NCI-H2196 treated with DMSO at 0.1 percent for 48 hours (cell line): ENCODE data around the gene EBF3.

Source experiments
- DNase-seq: peaks from one replicate; lab custom pipeline; 2025; ENCODE audit not compliant: unreplicated experiment; lab: John Stamatoyannopoulos, UW

EBF3 gene

DNA sequence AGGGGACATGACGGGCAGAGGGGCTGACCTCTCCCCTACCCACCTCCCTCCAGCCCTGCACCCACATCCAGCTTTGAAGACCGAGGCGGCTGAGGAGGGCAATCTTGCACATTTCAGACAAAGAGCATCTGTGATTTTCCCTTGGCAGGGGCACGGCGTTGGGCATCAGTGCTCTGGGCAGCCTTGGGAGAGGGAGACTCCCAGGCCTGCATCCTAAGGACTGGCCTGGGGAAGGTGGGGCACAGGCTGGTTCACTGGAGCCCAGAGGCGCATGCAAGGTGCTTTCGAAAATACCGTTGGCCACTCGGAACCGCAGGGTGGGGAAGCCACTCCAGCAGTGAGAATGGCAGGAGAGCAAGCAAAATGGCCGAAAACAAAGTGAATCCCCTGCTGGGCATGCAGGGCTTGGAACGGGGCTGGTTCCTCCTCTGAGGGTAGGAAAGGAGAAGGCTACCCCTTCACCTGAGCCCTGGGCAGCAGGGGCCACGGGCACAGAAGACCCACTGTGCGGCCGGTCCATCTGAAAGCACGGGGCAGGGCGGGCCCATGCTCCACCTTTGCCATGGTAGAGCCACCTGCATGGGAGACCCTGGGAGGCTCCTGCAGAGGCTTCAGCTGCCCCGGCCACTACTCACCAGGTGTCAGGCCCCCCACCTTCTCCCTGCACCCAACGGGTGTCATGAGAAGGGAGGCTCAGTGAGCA, 49.8 kb downstream of the EBF3 start:
- no peak for DNase-seq

DNA sequence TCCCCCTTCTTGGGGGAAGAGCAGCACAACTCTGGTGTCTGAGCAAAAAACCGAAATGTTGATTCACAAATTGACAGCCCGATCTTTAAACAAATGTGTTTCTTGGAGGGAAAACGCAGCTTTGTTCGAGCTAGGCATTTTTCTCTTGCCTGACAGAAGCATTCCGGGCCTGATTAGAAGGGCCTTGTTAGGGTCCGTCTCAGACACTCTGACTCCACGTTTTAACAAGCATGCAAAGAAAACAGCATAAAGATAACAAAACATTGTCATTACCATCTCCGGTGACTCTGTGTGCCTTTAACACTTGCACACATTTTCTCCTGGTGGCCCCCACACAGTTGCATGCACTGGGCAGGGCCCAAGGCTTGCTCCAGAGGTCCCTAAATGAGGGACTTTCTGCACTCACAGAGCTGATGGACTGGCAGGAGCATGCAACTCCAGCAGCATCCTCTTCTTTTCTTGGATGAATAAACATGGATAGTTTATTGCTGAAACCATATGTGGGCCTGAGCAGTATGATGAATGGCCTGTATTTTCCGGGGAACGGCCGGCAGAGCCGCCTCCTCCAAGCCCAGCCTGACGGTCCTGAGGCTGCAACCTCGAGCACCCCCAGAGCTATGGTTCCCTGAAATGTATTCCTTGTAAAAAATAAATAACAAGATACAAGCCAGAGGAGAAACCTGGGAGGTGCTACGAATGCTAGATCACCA, 50.9 kb downstream of the EBF3 start:
- DNase-seq, result no peak

DNA sequence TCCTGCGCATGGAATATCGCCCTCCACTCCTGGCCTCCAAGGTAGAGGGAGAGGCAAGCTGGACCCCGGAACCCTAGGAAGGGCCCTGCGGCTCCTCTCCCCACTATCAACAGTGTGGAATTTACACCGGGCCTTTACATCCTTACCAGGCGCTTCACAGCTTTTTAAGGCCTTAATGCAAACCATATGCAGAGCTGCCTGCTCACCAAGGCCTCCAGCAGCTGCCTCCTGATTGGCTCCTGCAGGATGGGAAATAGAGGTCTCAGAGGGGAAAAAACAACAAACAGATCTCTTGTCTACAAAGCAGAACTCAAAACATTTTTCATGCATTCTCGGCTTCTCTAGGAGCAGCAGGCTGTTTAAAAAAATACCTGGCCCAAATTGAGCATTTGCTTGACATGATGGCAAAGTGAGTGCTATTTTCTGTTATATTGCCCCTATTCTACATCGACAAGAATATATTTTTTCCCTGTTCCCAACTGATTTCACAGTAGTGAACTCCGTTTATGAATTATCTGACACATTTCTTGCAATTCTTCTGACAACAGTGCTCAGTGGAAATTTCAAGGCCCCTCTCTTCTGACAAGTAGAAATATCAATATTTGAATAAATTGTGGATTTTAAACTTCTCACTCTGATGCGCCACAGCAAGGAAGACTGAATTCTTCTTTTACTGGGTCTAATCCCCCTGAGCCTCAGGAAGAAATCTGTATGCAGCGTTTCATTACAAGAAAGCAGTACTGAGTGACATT, 51.7 kb downstream of the EBF3 start:
- no peak for DNase-seq

GRCh38 chr10:129911451-129912165, 52.5 kb downstream of the EBF3 start:
- no peak for DNase-seq

GRCh38 chr10:129910861-129911260, 53.2 kb downstream of the EBF3 start:
- no peak for DNase-seq

GRCh38 chr10:129909531-129910256, 54.4 kb downstream of the EBF3 start:
- no peak for DNase-seq

GRCh38 chr10:129909080-129909479, 55.0 kb downstream of the EBF3 start:
- no peak for DNase-seq

GRCh38 chr10:129908406-129908805, 55.7 kb downstream of the EBF3 start:
- no peak for DNase-seq

DNA sequence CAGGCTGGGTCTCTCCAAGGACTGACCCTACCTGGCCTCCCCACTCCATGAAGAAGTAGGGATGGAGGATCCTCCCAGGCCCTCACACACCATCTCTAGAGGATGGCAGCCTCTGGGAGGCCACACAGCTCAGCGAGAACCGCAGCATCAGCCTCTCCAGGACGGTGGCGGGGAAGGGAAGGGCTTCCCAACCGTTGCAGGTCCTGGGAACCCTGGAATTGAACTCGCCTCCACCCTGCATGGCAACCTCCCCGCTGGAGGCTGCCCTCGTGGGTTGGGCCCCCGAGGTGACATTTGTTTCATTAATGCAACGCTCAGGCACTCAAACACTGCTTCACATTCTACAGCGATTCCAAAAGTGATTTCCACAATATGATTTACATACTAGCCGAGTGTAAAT, 58.5 kb downstream of the EBF3 start:
- no peak for DNase-seq

DNA sequence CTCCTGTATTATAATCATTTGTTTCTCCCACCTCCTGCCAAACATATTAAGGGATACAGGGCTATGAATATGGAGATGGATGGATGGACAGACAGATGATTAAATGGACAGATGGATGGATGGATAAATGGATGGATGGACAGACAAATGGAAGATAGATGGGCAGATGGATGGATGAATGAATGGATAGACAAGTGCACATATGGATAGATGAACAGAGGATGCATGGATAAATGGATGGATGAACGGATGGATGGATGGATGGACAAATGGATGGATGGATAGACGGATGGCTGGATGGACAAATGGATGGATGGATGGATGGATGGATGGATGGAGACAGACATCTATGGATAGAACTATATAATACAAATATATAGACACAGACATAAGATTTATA, 59.8 kb downstream of the EBF3 start:
- DNase-seq, result no peak

GRCh38 chr10:129901389-129902006, 62.6 kb downstream of the EBF3 start:
- DNase-seq, result no peak

DNA sequence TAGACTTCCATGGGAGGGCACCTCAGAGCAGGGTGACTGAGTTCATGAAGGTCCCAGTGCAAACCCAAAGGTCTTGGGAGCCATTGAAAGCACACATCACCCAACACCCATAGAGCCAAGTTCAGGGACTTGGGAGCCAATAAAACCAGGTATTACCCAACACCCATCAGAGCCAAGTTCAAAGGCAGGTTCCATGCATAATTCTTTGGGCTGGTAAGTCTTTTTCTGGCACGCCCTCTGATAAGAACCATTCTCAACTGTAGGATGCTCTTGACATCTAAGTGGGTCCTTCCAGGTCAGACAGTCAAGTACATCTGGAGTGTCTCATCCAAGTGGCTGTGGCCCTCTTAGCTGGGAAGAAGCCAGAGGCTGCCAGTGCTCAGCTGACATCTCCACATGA, 63.2 kb downstream of the EBF3 start:
- no peak for DNase-seq

- DNase-seq, result no peak
Measured at GRCh38 chr10:129899276-129900130, 64.6 kb downstream of the EBF3 start.

DNA sequence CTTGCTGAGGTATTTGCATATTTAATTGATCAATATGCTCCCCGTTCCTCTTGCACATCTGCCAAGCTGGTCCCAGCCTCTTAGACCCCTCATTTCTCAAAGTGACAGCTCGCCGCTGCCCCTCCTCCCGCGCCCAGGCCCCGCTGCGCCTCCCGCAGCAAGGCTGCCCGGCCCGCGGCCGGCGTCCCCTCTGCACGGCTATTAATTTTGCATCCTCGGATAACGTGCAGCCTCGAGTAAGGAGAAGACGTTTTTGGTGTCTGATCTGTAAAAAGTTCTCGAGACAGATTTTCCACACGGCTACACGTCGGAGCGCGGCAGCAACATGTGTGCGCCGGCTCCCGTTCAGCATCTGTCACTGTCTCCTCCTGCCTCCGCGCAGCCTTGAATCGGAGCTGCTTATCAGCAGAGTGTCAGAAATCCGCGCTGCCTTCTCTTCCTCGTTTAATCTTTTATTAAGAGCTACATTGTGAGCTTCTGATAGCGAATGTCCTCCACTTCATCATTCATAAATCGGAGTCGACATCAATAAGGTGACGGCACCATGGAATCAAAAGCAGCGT, 65.3 kb downstream of the EBF3 start:
- no peak for DNase-seq

DNA sequence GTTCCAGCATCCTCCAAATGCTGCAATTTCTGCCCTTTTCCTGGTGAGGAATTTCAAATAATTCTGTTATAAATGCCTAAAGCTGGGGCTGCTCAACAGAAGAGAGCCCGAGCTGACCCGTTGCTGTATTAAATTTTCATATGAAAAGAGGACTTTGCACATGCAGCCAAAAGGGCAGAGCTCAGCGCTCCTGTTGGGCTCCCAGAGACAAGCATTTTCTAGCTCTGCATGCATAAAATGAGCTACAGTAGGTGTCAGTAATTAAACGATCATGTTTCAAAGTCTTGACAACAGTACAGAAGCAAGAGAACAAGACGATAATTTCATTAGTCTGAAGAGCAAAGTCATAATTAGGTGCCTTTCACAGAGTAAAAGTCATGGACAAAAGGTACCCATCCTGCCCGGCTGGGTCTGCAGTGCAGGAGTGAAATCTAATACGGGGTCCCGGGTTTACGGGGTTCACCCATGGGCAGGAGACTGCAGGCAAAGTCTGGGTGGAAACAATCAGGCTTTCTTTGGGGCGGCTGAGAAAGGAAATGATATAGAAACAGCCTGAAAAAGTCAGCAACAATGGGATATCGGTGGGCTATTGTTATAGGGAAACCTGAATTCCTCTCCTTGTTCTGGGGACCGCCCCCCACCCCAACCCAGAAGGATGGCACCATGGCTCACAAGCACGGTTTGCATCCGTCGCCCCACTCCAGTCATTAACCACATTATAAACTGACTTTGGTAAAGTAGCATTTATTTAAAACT, 66.0 kb downstream of the EBF3 start:
- no peak for DNase-seq

- no peak for DNase-seq
Measured at GRCh38 chr10:129896860-129897200, 67.2 kb downstream of the EBF3 start.

GRCh38 chr10:129896136-129896859, 67.8 kb downstream of the EBF3 start:
- DNase-seq, result no peak

DNA sequence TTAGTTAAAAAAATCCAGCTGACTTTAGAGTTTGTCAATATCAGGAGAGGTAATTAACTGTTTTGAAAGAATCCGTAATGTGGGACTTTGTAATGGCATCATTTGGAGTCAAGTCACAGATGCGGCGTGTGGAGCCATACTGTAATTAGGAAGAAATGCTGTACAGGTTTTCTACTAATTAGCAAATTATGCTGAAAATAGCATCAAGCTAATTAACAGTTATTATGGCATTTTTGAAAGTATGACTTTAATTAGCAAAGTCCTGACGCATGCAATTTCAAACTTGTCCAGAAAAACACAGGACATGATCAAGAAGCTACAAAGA, 68.3 kb downstream of the EBF3 start:
- no peak for DNase-seq
